PC-9 (cell line): ENCODE results near the gene OXCT1. TPM values are rescaled to one million over a fixed set of nuclear protein-coding genes. Genes with fewer than 3 reads are reported as not detected.

Experiments used
- BruUV-seq: library from RNA; stranded (reverse); fragments of 400-500 nt; replicated peaks from 2 replicates; lab custom pipeline; 2021; lab: Mats Ljungman, UMichigan
- CTCF ChIA-PET: fragments of 300-600 bp; sonication (Branson Sonifier 250); formaldehyde crosslinking; loops from one replicate; lab custom pipeline; 2022; ENCODE audit warnings: antibody characterized with exemption; lab: Charles Lee
- POLR2A ChIA-PET: fragments of 300-600 bp; sonication (Branson Sonifier 250); formaldehyde crosslinking; loops from one replicate; lab custom pipeline; 2022; ENCODE audit warnings: antibody characterized with exemption; ENCODE audit not compliant: unreplicated experiment; lab: Charles Lee
- DNase-seq, 2 experiments: peaks; one replicate each; pipeline versions ENCODE4 v3.0.0 to v3.0.0-alpha.2; 2015 to 2022; ENCODE audit warnings: mixed read lengths in 1 of 2
- H2AFZ ChIP-seq: fragments of 200-600 bp; sonication (generic); 2 replicates; pipeline ENCODE4 v1.8.1; 2017; ENCODE audit warnings: antibody characterized with exemption
- H3F3A ChIP-seq: fragments of 200-600 bp; sonication (generic); 2 replicates; pipeline ENCODE4 v1.8.1; 2017; ENCODE audit warnings: antibody characterized with exemption, mild to moderate bottlenecking, low read depth; ENCODE audit not compliant: insufficient read depth
- H3K27ac ChIP-seq: fragments of 200-600 bp; sonication (generic); 2 replicates; pipeline ENCODE4 v1.6.1; 2016; ENCODE audit warnings: mixed run types
- H3K27me3 ChIP-seq: fragments of 200-600 bp; sonication (generic); 2 replicates; pipeline ENCODE4 v1.6.1; 2016; ENCODE audit warnings: low read depth, mixed run types; ENCODE audit not compliant: insufficient read depth
- H3K36me3 ChIP-seq: fragments of 200-600 bp; sonication (generic); 2 replicates; pipeline ENCODE4 v1.6.1; 2016; ENCODE audit warnings: low read depth, mixed run types
- H3K4me1 ChIP-seq: fragments of 200-600 bp; sonication (generic); replicated peaks from 2 replicates; pipeline ENCODE4 v1.6.1; 2016; ENCODE audit warnings: mixed run types; ENCODE audit not compliant: insufficient read depth
- H3K4me2 ChIP-seq: fragments of 200-600 bp; sonication (generic); 2 replicates; pipeline ENCODE4 v1.6.1; 2017; ENCODE audit warnings: mixed run types
- H3K4me3 ChIP-seq: fragments of 200-600 bp; sonication (generic); 2 replicates; pipeline ENCODE4 v1.6.1; 2016; ENCODE audit warnings: mixed run types
- H3K79me2 ChIP-seq: fragments of 200-600 bp; sonication (generic); 2 replicates; pipeline ENCODE4 v1.6.1; 2017; ENCODE audit warnings: low read depth, mixed run types
- H3K9me2 ChIP-seq: fragments of 200-600 bp; sonication (generic); 2 replicates; pipeline ENCODE4 v1.8.1; 2017; ENCODE audit warnings: mild to moderate bottlenecking; ENCODE audit not compliant: insufficient read depth
- H3K9me3 ChIP-seq: fragments of 200-600 bp; sonication (generic); 2 replicates; pipeline ENCODE4 v1.8.1; 2016; ENCODE audit warnings: low read depth; ENCODE audit not compliant: insufficient read depth
- H4K20me1 ChIP-seq: fragments of 200-600 bp; sonication (generic); 2 replicates; pipeline ENCODE4 v1.8.1; 2017; ENCODE audit not compliant: insufficient read depth
- EZH2 ChIP-seq: fragments of 200-600 bp; sonication (generic); IDR thresholded peaks from 2 replicates; pipeline ENCODE4 v1.8.0; 2017; ENCODE audit warnings: antibody characterized with exemption, low read depth
- intact Hi-C: fragments of 100-400 bp; cut with micrococcal nuclease; formaldehyde crosslinking; loops from one replicate; pipeline ENCODE4 v1.10.0; 2022; ENCODE audit not compliant: unreplicated experiment
- total RNA-seq: library from RNA; stranded (reverse); gene quantifications from 2 replicates; pipeline ENCODE4 v1.2.3, GENCODE V29; 2021
- TF ChIP-seq, protein P1 (sequence below): fragments of 200-600 bp; sonication (generic); conservative IDR thresholded peaks from 2 replicates; pipeline ENCODE4 v1.6.1; 2017; ENCODE audit warnings: mixed run types, antibody characterized with exemption, mild to moderate bottlenecking, moderate library complexity

OXCT1 gene
- total RNA-seq, 1 experiment from 2014 or later, result 29.7 TPM

DNA sequence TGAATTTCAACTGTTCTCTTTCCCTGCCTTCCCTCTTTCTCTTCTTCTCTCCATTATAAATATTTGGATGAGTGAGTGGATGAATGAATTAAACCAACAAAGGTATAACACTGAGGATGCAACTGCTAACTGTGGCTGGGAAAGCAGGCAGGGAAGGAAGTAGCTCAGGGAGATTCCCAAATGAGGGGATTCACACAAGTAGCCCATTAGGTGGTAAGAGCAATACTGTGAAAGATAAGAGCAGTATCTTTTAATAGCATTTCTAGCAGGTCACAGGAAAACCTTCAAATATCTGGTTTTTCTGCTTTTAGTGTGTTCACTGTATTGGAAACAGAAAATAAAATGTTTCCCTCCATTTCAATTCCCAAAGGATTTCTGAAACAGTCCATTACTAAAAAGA is 105.6 kb downstream of the OXCT1 start:
- intact Hi-C loops, result no loop called here
- no peak overlapping the region for H2AFZ ChIP-seq
- H3K4me1 ChIP-seq, result no peaks in the 10 kb centered on the region
- ChIA-PET CTCF (no interaction called here), POLR2A (no interaction called here)
- no peaks in the 10 kb centered on the region for H3F3A ChIP-seq
- no TSS peak for BruUV-seq
- TF ChIP-seq, protein P1, sequence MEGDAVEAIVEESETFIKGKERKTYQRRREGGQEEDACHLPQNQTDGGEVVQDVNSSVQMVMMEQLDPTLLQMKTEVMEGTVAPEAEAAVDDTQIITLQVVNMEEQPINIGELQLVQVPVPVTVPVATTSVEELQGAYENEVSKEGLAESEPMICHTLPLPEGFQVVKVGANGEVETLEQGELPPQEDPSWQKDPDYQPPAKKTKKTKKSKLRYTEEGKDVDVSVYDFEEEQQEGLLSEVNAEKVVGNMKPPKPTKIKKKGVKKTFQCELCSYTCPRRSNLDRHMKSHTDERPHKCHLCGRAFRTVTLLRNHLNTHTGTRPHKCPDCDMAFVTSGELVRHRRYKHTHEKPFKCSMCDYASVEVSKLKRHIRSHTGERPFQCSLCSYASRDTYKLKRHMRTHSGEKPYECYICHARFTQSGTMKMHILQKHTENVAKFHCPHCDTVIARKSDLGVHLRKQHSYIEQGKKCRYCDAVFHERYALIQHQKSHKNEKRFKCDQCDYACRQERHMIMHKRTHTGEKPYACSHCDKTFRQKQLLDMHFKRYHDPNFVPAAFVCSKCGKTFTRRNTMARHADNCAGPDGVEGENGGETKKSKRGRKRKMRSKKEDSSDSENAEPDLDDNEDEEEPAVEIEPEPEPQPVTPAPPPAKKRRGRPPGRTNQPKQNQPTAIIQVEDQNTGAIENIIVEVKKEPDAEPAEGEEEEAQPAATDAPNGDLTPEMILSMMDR, result no peak
- no peak for TF ChIP-seq EZH2
- no peaks in the 10 kb centered on the region for H3K27me3 ChIP-seq
- H3K27ac ChIP-seq, result no peak overlapping the region
- no peaks in the 10 kb centered on the region for H4K20me1 ChIP-seq
- H3K36me3 ChIP-seq, result no peaks in the 10 kb centered on the region
- no peaks in the 10 kb centered on the region for H3K79me2 ChIP-seq
- no peak overlapping the region for H3K4me2 ChIP-seq
- no peaks in the 10 kb centered on the region for H3K9me3 ChIP-seq
- DNase-seq, result no peak
- H3K4me3 ChIP-seq, result no peak overlapping the region
- H3K9me2 ChIP-seq, result no peaks in the 10 kb centered on the region

- H3K4me2 ChIP-seq, result no peak overlapping the region
- no peaks in the 10 kb centered on the region for H3K9me3 ChIP-seq
- CTCF ChIA-PET, result interaction anchor here (0.6 kb wide), 1 partner anchor 39 kb away, joined by 3 read pairs; no protein-coding TSS in a partner anchor
- H3K9me2 ChIP-seq, result no peaks in the 10 kb centered on the region
- H3F3A ChIP-seq, result no peaks in the 10 kb centered on the region
- H4K20me1 ChIP-seq, result no peaks in the 10 kb centered on the region
- no peak for DNase-seq
- BruUV-seq, result no TSS peak
- H3K79me2 ChIP-seq, result no peaks in the 10 kb centered on the region
- H3K36me3 ChIP-seq, result no peaks in the 10 kb centered on the region
- no peak overlapping the region for H3K27ac ChIP-seq
- intact Hi-C loops, result no loop called here
- H3K27me3 ChIP-seq, result no peaks in the 10 kb centered on the region
- H2AFZ ChIP-seq, result no peak overlapping the region
- TF ChIP-seq, protein P1, result no peak
- TF ChIP-seq EZH2, result no peak
- H3K4me1 ChIP-seq, result no peaks in the 10 kb centered on the region
- H3K4me3 ChIP-seq, result no peak overlapping the region
- POLR2A ChIA-PET, result no interaction called here
Measured at GRCh38 chr5:41763574-41763973, 106.7 kb downstream of the OXCT1 start.

DNA sequence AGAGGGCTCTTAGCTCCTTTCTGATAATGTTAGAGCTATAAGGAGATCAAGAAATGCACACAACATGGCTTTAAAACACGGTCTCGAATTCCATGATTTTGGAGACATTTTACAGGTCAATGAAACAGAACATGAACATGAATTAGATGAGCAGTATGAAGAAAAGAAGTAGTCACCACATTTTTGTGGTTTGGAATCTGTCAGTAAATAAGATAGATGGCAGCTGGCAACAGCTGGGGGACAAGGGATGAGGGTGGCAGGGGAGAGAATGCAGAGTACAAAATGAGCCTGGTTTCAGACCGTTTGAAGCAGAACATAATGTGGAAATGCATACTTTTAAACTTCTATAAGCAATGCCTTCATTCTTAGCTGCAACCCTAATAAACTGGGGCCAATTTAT is 107.1 kb downstream of the OXCT1 start:
- Histone ChIP-seq H3F3A (no peaks in the 10 kb centered on the region), H4K20me1 (no peaks in the 10 kb centered on the region), H3K36me3 (no peaks in the 10 kb centered on the region), H3K27me3 (no peaks in the 10 kb centered on the region), H3K4me1 (no peaks in the 10 kb centered on the region), H3K4me3 (no peak overlapping the region), H2AFZ (no peak overlapping the region), H3K27ac (no peak overlapping the region), H3K4me2 (no peak overlapping the region), H3K9me3 (no peaks in the 10 kb centered on the region), H3K79me2 (no peaks in the 10 kb centered on the region), H3K9me2 (no peaks in the 10 kb centered on the region)
- BruUV-seq, result no TSS peak
- POLR2A ChIA-PET, result no interaction called here
- CTCF ChIA-PET, result interaction anchor here (0.6 kb wide), 1 partner anchor 40 kb away, joined by 3 read pairs; no protein-coding TSS in a partner anchor
- intact Hi-C loops, result no loop called here
- DNase-seq, result no peak
- TF ChIP-seq EZH2, result no peak
- TF ChIP-seq, protein P1, result no peak
